ENCODE measurements around the gene PRAMEF17.

- TF ChIP-seq POLR2A (IDR thresholded peaks at IDR 0.05) (no peak), CTCF (IDR thresholded peaks at IDR 0.05) (no peak)
Measured at GRCh38 chr1:13435458-13435857, 46.0 kb downstream of the PRAMEF17 start.
